GM18511 (cell line): Measurements from ENCODE around the gene NAA15.
"Not testable (repeated sequence)": the region's sequence is repeated elsewhere in the genome, so short reads cannot be mapped to it uniquely, and the experiment has no call there.

ENCODE experiments used
- ATAC-seq: cut with Tn5 transposase; IDR thresholded peaks from one replicate; pipeline ENCODE4 v1.9.1; 2021; ENCODE audit warnings: mild to moderate bottlenecking, moderate library complexity; ENCODE audit not compliant: unreplicated experiment

The NAA15 gene

GRCh38 chr4:139295942-139296299, 5.4 kb upstream of the NAA15 start:
- ATAC-seq = no peak

GRCh38 chr4:139297001-139297410, 4.3 kb upstream of the NAA15 start:
- ATAC-seq = no peak

GRCh38 chr4:139299536-139299935, 1.8 kb upstream of the NAA15 start:
- no peak for ATAC-seq

GRCh38 chr4:139300431-139301112, 733 bp upstream of the NAA15 start:
- peak; percentile 19 for ATAC-seq

GRCh38 chr4:139301821-139302611, 711 bp downstream of the NAA15 start, which contains the start of gene NDUFC1:
TSS of gene NDUFC1 (minus strand) at chr4:139302477. CDS start at chr4:139295798, 6,679 bp downstream.
- peak; percentile 44 for ATAC-seq

GRCh38 chr4:139304920-139305319, 3.6 kb downstream of the NAA15 start:
- ATAC-seq = no peak

GRCh38 chr4:139311909-139312308, 10.6 kb downstream of the NAA15 start:
- ATAC-seq = no peak

GRCh38 chr4:139312552-139313332, 11.4 kb downstream of the NAA15 start:
- ATAC-seq = no peak

GRCh38 chr4:139313414-139313813, 12.1 kb downstream of the NAA15 start:
- ATAC-seq = not testable (repeated sequence)

- no peak for ATAC-seq
Observed at GRCh38 chr4:139314047-139314800, 12.9 kb downstream of the NAA15 start.

GRCh38 chr4:139315221-139315675, 13.9 kb downstream of the NAA15 start:
- peak; percentile 74 for ATAC-seq

- no peak for ATAC-seq
Observed at GRCh38 chr4:139316733-139317132, 15.4 kb downstream of the NAA15 start.

GRCh38 chr4:139317635-139318034, 16.3 kb downstream of the NAA15 start:
- ATAC-seq = no peak

GRCh38 chr4:139319571-139319970, 18.3 kb downstream of the NAA15 start:
- ATAC-seq = no peak

- ATAC-seq = not testable (repeated sequence)
Observed at GRCh38 chr4:139322070-139322469, 20.8 kb downstream of the NAA15 start.

GRCh38 chr4:139322541-139322940, 21.2 kb downstream of the NAA15 start:
- ATAC-seq = not testable (repeated sequence)

- no peak for ATAC-seq
Observed at GRCh38 chr4:139324620-139325019, 23.3 kb downstream of the NAA15 start.

- ATAC-seq = no peak
Observed at GRCh38 chr4:139329665-139330200, 28.4 kb downstream of the NAA15 start.

GRCh38 chr4:139330283-139330682, 29.0 kb downstream of the NAA15 start:
- ATAC-seq = no peak

GRCh38 chr4:139331185-139331584, 29.9 kb downstream of the NAA15 start:
- ATAC-seq = peak; percentile 56
